MM.1S (cell line): ENCODE data around the gene PTPRK.

Experiments
- DNase-seq: peaks from one replicate; pipeline ENCODE4 v3.0.0-alpha.2; 2015
- H2AFZ ChIP-seq: fragments of 300-600 bp; sonication (generic); 2 replicates; pipeline ENCODE4 v1.6.0; 2016; ENCODE audit warnings: antibody characterized with exemption, low read length
- H3F3A ChIP-seq: fragments of 300-600 bp; sonication (generic); 2 replicates; pipeline ENCODE4 v1.6.1; 2016; ENCODE audit warnings: mild to moderate bottlenecking, antibody characterized with exemption, low read length, moderate library complexity, mixed read lengths; ENCODE audit not compliant: insufficient read depth
- H3K27ac ChIP-seq: fragments of 300-600 bp; sonication (generic); 2 replicates; pipeline ENCODE4 v1.5.1; 2016; ENCODE audit warnings: mild to moderate bottlenecking, low read length
- H3K27me3 ChIP-seq: fragments of 300-600 bp; sonication (generic); replicated peaks from 2 replicates; pipeline ENCODE4 v1.6.0; 2016; ENCODE audit warnings: low read length; ENCODE audit not compliant: insufficient read depth
- H3K36me3 ChIP-seq: fragments of 300-600 bp; sonication (generic); replicated peaks from 2 replicates; pipeline ENCODE4 v1.6.1; 2016; ENCODE audit warnings: mild to moderate bottlenecking, low read length, mixed read lengths; ENCODE audit not compliant: insufficient read depth
- H3K4me1 ChIP-seq: fragments of 300-600 bp; sonication (generic); 2 replicates; pipeline ENCODE4 v1.6.1; 2016; ENCODE audit warnings: low read length, mixed read lengths
- H3K4me2 ChIP-seq: fragments of 300-600 bp; sonication (generic); 2 replicates; pipeline ENCODE4 v1.6.0; 2016; ENCODE audit warnings: low read depth, low read length
- H3K4me3 ChIP-seq: fragments of 300-600 bp; sonication (generic); 2 replicates; pipeline ENCODE4 v1.5.1; 2016; ENCODE audit warnings: low read length, mixed read lengths
- H3K79me2 ChIP-seq: fragments of 300-600 bp; sonication (generic); 2 replicates; pipeline ENCODE4 v1.6.1; 2016; ENCODE audit warnings: mixed run types, low read length, mixed read lengths
- H3K9ac ChIP-seq: fragments of 300-600 bp; sonication (generic); 2 replicates; pipeline ENCODE4 v1.6.1; 2016; ENCODE audit warnings: low read length, mixed read lengths
- H3K9me2 ChIP-seq: fragments of 300-600 bp; sonication (generic); replicated peaks from 2 replicates; pipeline ENCODE4 v1.6.1; 2016; ENCODE audit warnings: mild to moderate bottlenecking, low read length, mixed read lengths; ENCODE audit not compliant: insufficient read depth
- H3K9me3 ChIP-seq: fragments of 300-600 bp; sonication (generic); replicated peaks from 2 replicates; pipeline ENCODE4 v1.6.1; 2016; ENCODE audit warnings: mild to moderate bottlenecking, low read length, mixed read lengths; ENCODE audit not compliant: insufficient read depth
- H4K20me1 ChIP-seq: fragments of 300-600 bp; sonication (generic); 2 replicates; pipeline ENCODE4 v1.6.1; 2016; ENCODE audit warnings: mild to moderate bottlenecking, low read length, moderate library complexity, mixed read lengths; ENCODE audit not compliant: insufficient read depth
- CTCF ChIP-seq: fragments of 300-600 bp; sonication (generic); IDR thresholded peaks from 2 replicates; pipeline ENCODE4 v1.5.1; 2016; ENCODE audit warnings: antibody characterized with exemption, low read length, mixed read lengths
- EZH2 ChIP-seq: fragments of 300-600 bp; sonication (generic); optimal IDR thresholded peaks from 2 replicates; pipeline ENCODE3; 2017; ENCODE audit warnings: low read depth, mild to moderate bottlenecking, antibody characterized with exemption, low read length, mixed read lengths
- EZH2phosphoT487 ChIP-seq: fragments of 300-600 bp; sonication (generic); IDR thresholded peaks from 2 replicates; pipeline ENCODE4 v1.6.1; 2018; ENCODE audit warnings: antibody characterized with exemption, low read length

Gene PTPRK

GRCh38 chr6:128415387-128415786 is 105.0 kb downstream of the PTPRK start:
- Histone ChIP-seq H3K27ac (no peak overlapping the region), H3K9me3 (no peaks in the 10 kb centered on the region), H3F3A (no peaks in the 10 kb centered on the region), H3K9ac (no peak overlapping the region), H3K36me3 (no peaks in the 10 kb centered on the region), H4K20me1 (no peaks in the 10 kb centered on the region), H2AFZ (no peak overlapping the region), H3K4me1 (no peaks in the 10 kb centered on the region), H3K4me3 (no peak overlapping the region), H3K4me2 (no peak overlapping the region), H3K79me2 (no peaks in the 10 kb centered on the region), H3K27me3 (no peaks in the 10 kb centered on the region), H3K9me2 (no peaks in the 10 kb centered on the region)
- TF ChIP-seq CTCF (no peak), EZH2phosphoT487 (no peak), EZH2 (no peak)
- DNase-seq = no peak

GRCh38 chr6:128414943-128415342 is 105.5 kb downstream of the PTPRK start:
- H3K4me1 ChIP-seq = no peaks in the 10 kb centered on the region
- H2AFZ ChIP-seq = no peak overlapping the region
- no peaks in the 10 kb centered on the region for H3K9me3 ChIP-seq
- TF ChIP-seq CTCF = no peak
- TF ChIP-seq EZH2 = no peak
- no peak for TF ChIP-seq EZH2phosphoT487
- no peaks in the 10 kb centered on the region for H3F3A ChIP-seq
- H3K4me2 ChIP-seq = no peak overlapping the region
- no peak overlapping the region for H3K27ac ChIP-seq
- no peaks in the 10 kb centered on the region for H3K27me3 ChIP-seq
- no peaks in the 10 kb centered on the region for H4K20me1 ChIP-seq
- no peak overlapping the region for H3K4me3 ChIP-seq
- H3K9me2 ChIP-seq = no peaks in the 10 kb centered on the region
- H3K79me2 ChIP-seq = no peaks in the 10 kb centered on the region
- no peaks in the 10 kb centered on the region for H3K36me3 ChIP-seq
- no peak overlapping the region for H3K9ac ChIP-seq
- no peak for DNase-seq

DNA sequence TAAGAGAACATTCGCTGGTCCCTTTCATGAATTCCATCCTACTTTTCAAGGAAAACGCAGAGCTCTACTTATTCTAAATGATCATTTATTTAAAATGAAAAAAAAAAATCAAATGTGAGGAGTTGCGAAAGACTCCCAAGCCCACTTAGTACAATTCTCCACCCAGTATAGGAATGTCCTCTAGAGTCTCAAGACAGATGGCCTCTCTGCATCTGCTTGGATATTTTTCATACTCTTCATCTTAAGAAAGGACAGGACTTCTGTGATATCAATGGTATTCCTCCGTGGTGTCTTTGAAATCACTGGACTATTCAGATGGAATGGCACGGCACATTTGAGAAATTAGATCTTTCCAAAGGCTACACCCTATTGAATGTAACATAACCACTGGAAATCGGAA is 107.1 kb downstream of the PTPRK start:
- Histone ChIP-seq H3K4me1 (no peaks in the 10 kb centered on the region), H3K9me3 (no peaks in the 10 kb centered on the region), H3K4me2 (no peak overlapping the region), H3K36me3 (no peaks in the 10 kb centered on the region), H3K9me2 (no peaks in the 10 kb centered on the region), H4K20me1 (no peaks in the 10 kb centered on the region), H3K9ac (no peak overlapping the region), H3F3A (no peaks in the 10 kb centered on the region), H2AFZ (no peak overlapping the region), H3K27ac (no peak overlapping the region), H3K4me3 (no peak overlapping the region), H3K79me2 (no peaks in the 10 kb centered on the region), H3K27me3 (no peaks in the 10 kb centered on the region)
- DNase-seq = no peak
- no peak for TF ChIP-seq EZH2phosphoT487
- no peak for TF ChIP-seq EZH2
- no peak for TF ChIP-seq CTCF
